ENCODE results near the gene POC1B. TPM values are rescaled to one million over a fixed set of nuclear protein-coding genes. Genes with fewer than 3 reads are reported as not detected.
"Not testable (repeated sequence)": the region's sequence is repeated elsewhere in the genome, so short reads cannot be mapped to it uniquely, and the experiment has no call there.

POC1B gene
- total RNA-seq, 3 donors from 2014 or later, result 20.3 to 24.5 (median 24.1) TPM

GRCh38 chr12:89461190-89461589, 64.7 kb downstream of the POC1B start:
- Histone ChIP-seq H3K36me3 (ENCODE audit: low read depth) (no peaks in the 10 kb centered on the region), H3K4me3 (no peak overlapping the region), H3K9me3 (no peaks in the 10 kb centered on the region), H3K4me1 (ENCODE audit: low read depth) (peaks cover 14% of the 10 kb centered on the region)
- no peak for TF ChIP-seq CTCF (IDR thresholded peaks at IDR 0.05)
- intact Hi-C loops (cut with DNase I, micrococcal nuclease), result loop anchor here (2.0 to 10.0 kb wide), 3 partner anchors 109 to 410 kb away; partner anchors contain the start of gene DUSP6 (in 1 of the 2)
- DNase-seq (no peak), ATAC-seq (peak; percentile 10)

GRCh38 chr12:89459279-89459678, 66.6 kb downstream of the POC1B start:
- ATAC-seq; H3K36me3 ChIP-seq (ENCODE audit: low read depth); H3K4me3 ChIP-seq; intact Hi-C loops (cut with DNase I, micrococcal nuclease); H3K4me1 ChIP-seq (ENCODE audit: low read depth); H3K9me3 ChIP-seq; DNase-seq: not testable (repeated sequence)

- ATAC-seq, result no peak
- no peaks in the 10 kb centered on the region for H3K36me3 ChIP-seq (ENCODE audit: low read depth)
- intact Hi-C loops (cut with DNase I, micrococcal nuclease), result no loop called here
- TF ChIP-seq CTCF (IDR thresholded peaks at IDR 0.05), result no peak
- no peak overlapping the region for H3K4me3 ChIP-seq
- no peaks in the 10 kb centered on the region for H3K4me1 ChIP-seq (ENCODE audit: low read depth)
- no peaks in the 10 kb centered on the region for H3K9me3 ChIP-seq
- DNase-seq, result no peak
Measured at GRCh38 chr12:89456565-89456964, 69.3 kb downstream of the POC1B start.

- no peak for TF ChIP-seq CTCF (IDR thresholded peaks at IDR 0.05)
- H3K9me3 ChIP-seq, result no peaks in the 10 kb centered on the region
- ATAC-seq, result peak; percentile 13
- DNase-seq, result no peak
- H3K4me3 ChIP-seq, result no peak overlapping the region
- intact Hi-C loops (cut with DNase I, micrococcal nuclease), result no loop called here
- no peaks in the 10 kb centered on the region for H3K4me1 ChIP-seq (ENCODE audit: low read depth)
- H3K36me3 ChIP-seq (ENCODE audit: low read depth), result no peaks in the 10 kb centered on the region
Measured at GRCh38 chr12:89454080-89454848, 71.6 kb downstream of the POC1B start.

- Histone ChIP-seq H3K4me1 (ENCODE audit: low read depth) (no peaks in the 10 kb centered on the region), H3K36me3 (ENCODE audit: low read depth) (no peaks in the 10 kb centered on the region), H3K9me3 (no peaks in the 10 kb centered on the region), H3K4me3 (no peak overlapping the region)
- peak; percentile 77 for ATAC-seq
- intact Hi-C loops (cut with DNase I, micrococcal nuclease), result no loop called here
- no peak for TF ChIP-seq CTCF (IDR thresholded peaks at IDR 0.05)
- DNase-seq, result no peak
Measured at GRCh38 chr12:89453121-89453978, 72.5 kb downstream of the POC1B start.

- ATAC-seq (peak; percentile 34), DNase-seq (no peak)
- intact Hi-C loops (cut with DNase I, micrococcal nuclease), result no loop called here
- no peaks in the 10 kb centered on the region for H3K9me3 ChIP-seq
- H3K4me1 ChIP-seq (ENCODE audit: low read depth), result no peaks in the 10 kb centered on the region
- H3K36me3 ChIP-seq (ENCODE audit: low read depth), result no peaks in the 10 kb centered on the region
- TF ChIP-seq CTCF (IDR thresholded peaks at IDR 0.05), result no peak
- no peak overlapping the region for H3K4me3 ChIP-seq
Measured at GRCh38 chr12:89451841-89452251, 74.0 kb downstream of the POC1B start.

All from mucosa of descending colon (tissue), 3 donors.